Stomach (tissue), 4 donors: ENCODE results near the gene HMG20A.

Source experiments
- EP300 ChIP-seq: sonication (generic); formaldehyde crosslinking; IDR thresholded peaks from one replicate; pipeline ENCODE4 v1.6.1; 2017; ENCODE audit warnings: antibody characterized with exemption
- POLR2A ChIP-seq, 4 donors: fragments of 450-650 bp; IDR thresholded peaks; one replicate each; pipeline ENCODE4 v1.6.1; 2016; ENCODE audit warnings: antibody characterized with exemption in 4 of 4, control low read depth in 2 of 4, mild to moderate bottlenecking in 1 of 4, moderate library complexity in 1 of 4
- POLR2AphosphoS5 ChIP-seq, 3 donors: sonication (generic); formaldehyde crosslinking; IDR thresholded peaks; one replicate each; pipeline ENCODE4 v1.6.1; 2016; ENCODE audit warnings: antibody characterized with exemption in 3 of 3
- TF ChIP-seq, protein P1 (sequence below), 7 experiments: fragments of 450-650 bp in 4 of 7; fragments of 200-600 bp in 3 of 7; sonication (generic) in 3 of 7; IDR thresholded peaks; one replicate each; pipeline ENCODE4 v1.5.1; 2016 to 2019; ENCODE audit warnings: antibody characterized with exemption in 7 of 7, control low read depth in 2 of 7, mild to moderate bottlenecking in 1 of 7

DNA sequence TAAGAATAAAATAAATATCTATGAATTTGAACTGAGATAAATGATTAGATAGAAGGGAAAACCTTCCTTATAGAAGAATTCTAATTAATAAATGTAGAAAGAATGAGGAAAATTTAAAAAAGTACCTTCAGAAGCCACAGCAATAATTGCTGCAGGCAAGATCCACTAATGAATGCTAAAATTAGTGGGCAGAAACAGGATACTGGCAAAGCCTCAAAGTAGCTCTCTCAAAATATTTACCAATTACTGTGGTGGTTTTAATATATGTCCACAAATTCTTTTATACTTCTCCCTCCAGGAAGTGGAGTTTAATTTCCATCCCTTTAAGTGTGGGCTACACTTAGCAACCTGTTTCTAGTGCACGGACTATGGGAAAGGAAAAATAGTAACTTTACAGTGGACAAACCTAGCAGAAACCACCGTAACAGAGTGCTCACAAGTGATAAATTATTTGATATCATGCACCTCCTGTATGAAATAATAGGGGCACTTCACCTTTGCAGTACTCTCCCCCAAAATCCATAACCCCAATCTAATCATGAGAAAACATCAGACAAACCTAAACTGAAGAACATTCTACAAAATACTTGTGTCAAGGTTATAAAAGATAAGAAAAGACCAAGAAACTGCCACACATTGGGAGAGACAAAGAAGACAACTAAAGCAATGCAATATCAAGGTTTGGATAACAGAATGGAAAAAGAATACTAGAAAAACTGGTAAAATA is 7.6 kb upstream of the HMG20A start:
- TF ChIP-seq POLR2AphosphoS5 (IDR thresholded peaks at IDR 0.05) = no peak
- no peak for TF ChIP-seq POLR2A (IDR thresholded peaks at IDR 0.05)
- TF ChIP-seq EP300 = no peak
- TF ChIP-seq, protein P1, sequence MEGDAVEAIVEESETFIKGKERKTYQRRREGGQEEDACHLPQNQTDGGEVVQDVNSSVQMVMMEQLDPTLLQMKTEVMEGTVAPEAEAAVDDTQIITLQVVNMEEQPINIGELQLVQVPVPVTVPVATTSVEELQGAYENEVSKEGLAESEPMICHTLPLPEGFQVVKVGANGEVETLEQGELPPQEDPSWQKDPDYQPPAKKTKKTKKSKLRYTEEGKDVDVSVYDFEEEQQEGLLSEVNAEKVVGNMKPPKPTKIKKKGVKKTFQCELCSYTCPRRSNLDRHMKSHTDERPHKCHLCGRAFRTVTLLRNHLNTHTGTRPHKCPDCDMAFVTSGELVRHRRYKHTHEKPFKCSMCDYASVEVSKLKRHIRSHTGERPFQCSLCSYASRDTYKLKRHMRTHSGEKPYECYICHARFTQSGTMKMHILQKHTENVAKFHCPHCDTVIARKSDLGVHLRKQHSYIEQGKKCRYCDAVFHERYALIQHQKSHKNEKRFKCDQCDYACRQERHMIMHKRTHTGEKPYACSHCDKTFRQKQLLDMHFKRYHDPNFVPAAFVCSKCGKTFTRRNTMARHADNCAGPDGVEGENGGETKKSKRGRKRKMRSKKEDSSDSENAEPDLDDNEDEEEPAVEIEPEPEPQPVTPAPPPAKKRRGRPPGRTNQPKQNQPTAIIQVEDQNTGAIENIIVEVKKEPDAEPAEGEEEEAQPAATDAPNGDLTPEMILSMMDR (IDR thresholded peaks at IDR 0.05) = no peak
